ENCODE data around the gene PAX5.

PAX5 gene

GRCh38 chr9:36876056-36876455 lies 158.0 kb downstream of the PAX5 start:
- H4K20me1 ChIP-seq (ENCODE audit: insufficient read depth): no peaks in the 10 kb centered on the region
- H3K4me1 ChIP-seq (ENCODE audit: low read depth, poor library complexity, severe bottlenecking): no peaks in the 10 kb centered on the region
- TF ChIP-seq CTCF (conservative IDR thresholded peaks at IDR 0.05; ENCODE audit: low read depth, low read length): no peak
- no peak overlapping the region for H3K27ac ChIP-seq
- no peaks in the 10 kb centered on the region for H3K79me2 ChIP-seq (ENCODE audit: insufficient read depth, low read depth)
- no peak overlapping the region for H2AFZ ChIP-seq (ENCODE audit: low read depth)
- H3K27me3 ChIP-seq (ENCODE audit: insufficient read depth, low read depth): no peaks in the 10 kb centered on the region
- H3K4me2 ChIP-seq: no peak overlapping the region
- H3K36me3 ChIP-seq (ENCODE audit: insufficient read depth): no peaks in the 10 kb centered on the region
- no peak overlapping the region for H3K9ac ChIP-seq
- H3K4me3 ChIP-seq (IDR thresholded peaks at IDR 0.05; ENCODE audit: insufficient read depth, low read depth, low read length): no peak overlapping the region

- H3K79me2 ChIP-seq (ENCODE audit: insufficient read depth, low read depth): no peaks in the 10 kb centered on the region
- no peaks in the 10 kb centered on the region for H3K36me3 ChIP-seq (ENCODE audit: insufficient read depth)
- no peak for TF ChIP-seq CTCF (conservative IDR thresholded peaks at IDR 0.05; ENCODE audit: low read depth, low read length)
Observed at GRCh38 chr9:36874921-36875320, 159.1 kb downstream of the PAX5 start.

GRCh38 chr9:36874261-36874660 lies 159.8 kb downstream of the PAX5 start:
- Histone ChIP-seq H3K79me2 (ENCODE audit: insufficient read depth, low read depth) (no peaks in the 10 kb centered on the region), H2AFZ (ENCODE audit: low read depth) (no peak overlapping the region)

More at GRCh38 chr9:36874921-36875320, 159.1 kb downstream of the PAX5 start:
- Histone ChIP-seq H3K4me3 (IDR thresholded peaks at IDR 0.05; ENCODE audit: insufficient read depth, low read depth, low read length) (no peak overlapping the region), H3K27me3 (ENCODE audit: insufficient read depth, low read depth) (no peaks in the 10 kb centered on the region), H4K20me1 (ENCODE audit: insufficient read depth) (no peaks in the 10 kb centered on the region), H3K9ac (no peak overlapping the region), H2AFZ (ENCODE audit: low read depth) (no peak overlapping the region), H3K27ac (no peak overlapping the region), H3K4me2 (no peak overlapping the region), H3K4me1 (ENCODE audit: low read depth, poor library complexity, severe bottlenecking) (no peaks in the 10 kb centered on the region)

GRCh38 chr9:36873247-36873875 lies 160.7 kb downstream of the PAX5 start:
- peak; percentile 84 for TF ChIP-seq CTCF (conservative IDR thresholded peaks at IDR 0.05; ENCODE audit: low read depth, low read length)
- H3K79me2 ChIP-seq (ENCODE audit: insufficient read depth, low read depth): no peaks in the 10 kb centered on the region
- no peak overlapping the region for H3K27ac ChIP-seq
- H3K4me1 ChIP-seq (ENCODE audit: low read depth, poor library complexity, severe bottlenecking): no peaks in the 10 kb centered on the region
- H3K36me3 ChIP-seq (ENCODE audit: insufficient read depth): no peaks in the 10 kb centered on the region
- H2AFZ ChIP-seq (ENCODE audit: low read depth): no peak overlapping the region
- no peak overlapping the region for H3K4me3 ChIP-seq (IDR thresholded peaks at IDR 0.05; ENCODE audit: insufficient read depth, low read depth, low read length)
- no peak overlapping the region for H3K4me2 ChIP-seq
- H3K9ac ChIP-seq: no peak overlapping the region
- no peaks in the 10 kb centered on the region for H4K20me1 ChIP-seq (ENCODE audit: insufficient read depth)
- peaks cover 5% of the 10 kb centered on the region; the same call in 1 of the 2 replicates for H3K27me3 ChIP-seq (ENCODE audit: insufficient read depth, low read depth)

More at GRCh38 chr9:36874261-36874660, 159.8 kb downstream of the PAX5 start:
- H3K27me3 ChIP-seq (ENCODE audit: insufficient read depth, low read depth): no peaks in the 10 kb centered on the region
- H4K20me1 ChIP-seq (ENCODE audit: insufficient read depth): no peaks in the 10 kb centered on the region
- H3K36me3 ChIP-seq (ENCODE audit: insufficient read depth): no peaks in the 10 kb centered on the region
- no peak overlapping the region for H3K9ac ChIP-seq
- H3K4me2 ChIP-seq: no peak overlapping the region
- no peak overlapping the region for H3K4me3 ChIP-seq (IDR thresholded peaks at IDR 0.05; ENCODE audit: insufficient read depth, low read depth, low read length)
- H3K27ac ChIP-seq: no peak overlapping the region
- no peak for TF ChIP-seq CTCF (conservative IDR thresholded peaks at IDR 0.05; ENCODE audit: low read depth, low read length)
- H3K4me1 ChIP-seq (ENCODE audit: low read depth, poor library complexity, severe bottlenecking): no peaks in the 10 kb centered on the region

Data from KMS-11 (cell line).